GM12878 (cell line): ENCODE measurements around the gene NCF2. TPM values are rescaled to one million over a fixed set of nuclear protein-coding genes. Genes with fewer than 3 reads are reported as not detected.

Source experiments
- BCL11A ChIP-seq: IDR thresholded peaks from 2 replicates; pipeline ENCODE4 v1.6.1; 2011; ENCODE audit warnings: low read depth, low read length
- CHD2 ChIP-seq: IDR thresholded peaks from 2 replicates; pipeline ENCODE4 v1.6.1; 2011; ENCODE audit warnings: low read depth, low read length, improper control_type of control experiment, borderline replicate concordance
- E2F4 ChIP-seq: IDR thresholded peaks from 2 replicates; pipeline ENCODE4 v1.6.1; 2012; ENCODE audit warnings: low read depth, low read length, improper control_type of control experiment
- EED ChIP-seq: sonication (generic); IDR thresholded peaks from 2 replicates; pipeline ENCODE4 v1.6.1; 2016; ENCODE audit warnings: antibody characterized with exemption, low read depth
- NRF1 ChIP-seq: conservative IDR thresholded peaks from 2 replicates; pipeline ENCODE4 v1.6.1; 2011; ENCODE audit warnings: mild to moderate bottlenecking, low read depth, low read length, improper control_type of control experiment
- PAX5 ChIP-seq: IDR thresholded peaks from 2 replicates; pipeline ENCODE4 v1.6.1; 2011; ENCODE audit warnings: low read depth, low read length, borderline replicate concordance
- POLR2AphosphoS5 ChIP-seq: IDR thresholded peaks from 2 replicates; pipeline ENCODE4 v1.6.1; 2011; ENCODE audit warnings: mild to moderate bottlenecking, low read length, inconsistent platforms
- RAD21 ChIP-seq: IDR thresholded peaks from 2 replicates; pipeline ENCODE4 v1.6.1; 2011; ENCODE audit warnings: mild to moderate bottlenecking, low read depth, low read length, moderate library complexity; ENCODE audit not compliant: insufficient read depth
- SMC3 ChIP-seq: IDR thresholded peaks from 2 replicates; pipeline ENCODE4 v1.6.1; 2011; ENCODE audit warnings: low read length, improper control_type of control experiment, borderline replicate concordance
- SPI1 ChIP-seq: IDR thresholded peaks from 2 replicates; pipeline ENCODE4 v1.6.1; 2011; ENCODE audit warnings: low read depth, mild to moderate bottlenecking, low read length, moderate library complexity, borderline replicate concordance; ENCODE audit not compliant: insufficient read depth
- SRF ChIP-seq, 2 experiments: IDR thresholded peaks; 2 replicates each; pipeline ENCODE4 v1.6.1; 2011; ENCODE audit warnings: low read depth in 2 of 2, low read length in 2 of 2, mild to moderate bottlenecking in 1 of 2, moderate library complexity in 1 of 2
- ZNF207 ChIP-seq: fragments of 450-650 bp; IDR thresholded peaks from 2 replicates; pipeline ENCODE4 v1.6.1; 2014; ENCODE audit warnings: antibody characterized with exemption, mild to moderate bottlenecking, borderline replicate concordance
- polyA plus RNA-seq, 11 experiments: library from polyadenylated mRNA; depleted of rRNA in 4 of 11; unstranded in 6 of 11; stranded (reverse) in 5 of 11; fragments of >200 nt; fragmentation: Nextera tagmentation in 4 of 11; fragmentation: Illumina TruSeq in 1 of 11; extraction: Ambion mirVana in 4 of 11; extraction: Trizol in 1 of 11; gene quantifications; 1 replicate in 1 of 11; 2 replicates in 10 of 11; pipeline versions ENCODE4 v1.2.1 to v1.2.3, GENCODE V29; 2011 to 2016; ENCODE audit warnings: inconsistent platforms in 2 of 11, missing spikeins in 2 of 11, low read depth in 1 of 11
- total RNA-seq, 4 experiments: library from RNA; depleted of rRNA in 3 of 4; stranded (reverse); fragments of >200 nt in 3 of 4; fragmentation: Illumina TruSeq in 1 of 4; extraction: Trizol in 1 of 4; gene quantifications; 2 replicates each; pipeline versions ENCODE4 v1.2.1 to v1.2.3, GENCODE V29; 2013 to 2021
- TF ChIP-seq, protein P1 (sequence below): IDR thresholded peaks from 2 replicates; pipeline ENCODE4 v1.6.1; 2012; ENCODE audit warnings: improper control_type of control experiment, low read depth, low read length; ENCODE audit not compliant: insufficient replicate concordance
- TF ChIP-seq, protein P2 (sequence below): fragments of 450-650 bp; IDR thresholded peaks from 2 replicates; pipeline ENCODE4 v1.6.1; 2016; ENCODE audit warnings: mild to moderate bottlenecking

Gene NCF2
- total and polyA plus RNA-seq, 10 of the 15 experiments (the other 5 are each of a cell fraction or from before 2014, with no cell fraction given) = 31.4 to 256 (median 77.1) TPM

DNA sequence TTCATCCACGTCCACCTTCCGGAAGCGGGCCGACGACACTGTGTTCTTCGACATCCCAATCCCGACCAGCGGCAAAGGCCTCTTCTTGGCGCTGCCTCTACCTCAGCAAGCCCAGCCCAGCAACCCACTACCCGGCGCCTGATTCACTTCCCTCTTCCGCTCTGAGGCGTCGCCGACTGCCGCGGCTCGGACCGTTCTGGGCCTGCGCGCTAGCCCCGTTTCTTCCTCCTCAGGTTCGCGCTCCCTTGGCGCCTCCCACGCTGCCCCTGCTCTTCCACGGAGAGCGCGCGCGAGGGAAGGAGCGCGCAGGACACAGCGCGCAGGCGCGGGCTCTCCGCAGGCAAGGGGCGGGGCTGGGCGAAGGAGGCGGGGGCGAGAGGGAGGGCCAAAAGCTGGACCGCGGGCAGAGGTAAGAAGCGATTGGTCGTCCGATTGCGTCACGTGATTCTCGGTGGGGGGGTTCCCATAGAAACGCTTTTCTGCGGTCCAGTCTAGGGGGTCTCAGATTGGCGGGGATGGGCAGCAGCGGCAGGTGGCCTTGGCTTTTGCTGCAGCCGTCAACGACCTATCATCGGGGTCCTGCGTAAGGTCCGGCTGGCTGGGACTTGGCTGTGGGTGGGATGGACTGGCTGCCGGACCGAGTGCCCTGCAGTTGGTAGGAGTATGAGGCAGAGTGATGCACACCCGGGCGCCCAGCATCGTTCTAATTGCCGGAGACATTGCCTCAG, 45.5 kb upstream of the NCF2 start, which contains the start of gene ARPC5 (continued):
- TF ChIP-seq, protein P1, sequence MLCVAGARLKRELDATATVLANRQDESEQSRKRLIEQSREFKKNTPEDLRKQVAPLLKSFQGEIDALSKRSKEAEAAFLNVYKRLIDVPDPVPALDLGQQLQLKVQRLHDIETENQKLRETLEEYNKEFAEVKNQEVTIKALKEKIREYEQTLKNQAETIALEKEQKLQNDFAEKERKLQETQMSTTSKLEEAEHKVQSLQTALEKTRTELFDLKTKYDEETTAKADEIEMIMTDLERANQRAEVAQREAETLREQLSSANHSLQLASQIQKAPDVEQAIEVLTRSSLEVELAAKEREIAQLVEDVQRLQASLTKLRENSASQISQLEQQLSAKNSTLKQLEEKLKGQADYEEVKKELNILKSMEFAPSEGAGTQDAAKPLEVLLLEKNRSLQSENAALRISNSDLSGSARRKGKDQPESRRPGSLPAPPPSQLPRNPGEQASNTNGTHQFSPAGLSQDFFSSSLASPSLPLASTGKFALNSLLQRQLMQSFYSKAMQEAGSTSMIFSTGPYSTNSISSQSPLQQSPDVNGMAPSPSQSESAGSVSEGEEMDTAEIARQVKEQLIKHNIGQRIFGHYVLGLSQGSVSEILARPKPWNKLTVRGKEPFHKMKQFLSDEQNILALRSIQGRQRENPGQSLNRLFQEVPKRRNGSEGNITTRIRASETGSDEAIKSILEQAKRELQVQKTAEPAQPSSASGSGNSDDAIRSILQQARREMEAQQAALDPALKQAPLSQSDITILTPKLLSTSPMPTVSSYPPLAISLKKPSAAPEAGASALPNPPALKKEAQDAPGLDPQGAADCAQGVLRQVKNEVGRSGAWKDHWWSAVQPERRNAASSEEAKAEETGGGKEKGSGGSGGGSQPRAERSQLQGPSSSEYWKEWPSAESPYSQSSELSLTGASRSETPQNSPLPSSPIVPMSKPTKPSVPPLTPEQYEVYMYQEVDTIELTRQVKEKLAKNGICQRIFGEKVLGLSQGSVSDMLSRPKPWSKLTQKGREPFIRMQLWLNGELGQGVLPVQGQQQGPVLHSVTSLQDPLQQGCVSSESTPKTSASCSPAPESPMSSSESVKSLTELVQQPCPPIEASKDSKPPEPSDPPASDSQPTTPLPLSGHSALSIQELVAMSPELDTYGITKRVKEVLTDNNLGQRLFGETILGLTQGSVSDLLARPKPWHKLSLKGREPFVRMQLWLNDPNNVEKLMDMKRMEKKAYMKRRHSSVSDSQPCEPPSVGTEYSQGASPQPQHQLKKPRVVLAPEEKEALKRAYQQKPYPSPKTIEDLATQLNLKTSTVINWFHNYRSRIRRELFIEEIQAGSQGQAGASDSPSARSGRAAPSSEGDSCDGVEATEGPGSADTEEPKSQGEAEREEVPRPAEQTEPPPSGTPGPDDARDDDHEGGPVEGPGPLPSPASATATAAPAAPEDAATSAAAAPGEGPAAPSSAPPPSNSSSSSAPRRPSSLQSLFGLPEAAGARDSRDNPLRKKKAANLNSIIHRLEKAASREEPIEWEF = no peak
- TF ChIP-seq ZNF207 (no peak), BCL11A (no peak), CHD2 (0 out of 2 replicates have a peak, but pooled peaks have one; percentile 12), E2F4 (peak; percentile 62), SMC3 (no peak), PAX5 (no peak; the same call in 1 of the 2 replicates), RAD21 (no peak), NRF1 (peak; percentile 77), SRF (IDR thresholded peaks at IDR 0.05; ENCODE audit: low read depth in 2 of 2, low read length in 2 of 2) (0 out of 4 replicates have a peak, but pooled peaks of 1 of the 2 experiments have one; percentile 8), POLR2AphosphoS5 (peak; percentile 97), EED (peak; percentile 56; the same call in 1 of the 2 replicates), SPI1 (peak; percentile 88; the same call in 1 of the 2 replicates)
- TF ChIP-seq, protein P2, sequence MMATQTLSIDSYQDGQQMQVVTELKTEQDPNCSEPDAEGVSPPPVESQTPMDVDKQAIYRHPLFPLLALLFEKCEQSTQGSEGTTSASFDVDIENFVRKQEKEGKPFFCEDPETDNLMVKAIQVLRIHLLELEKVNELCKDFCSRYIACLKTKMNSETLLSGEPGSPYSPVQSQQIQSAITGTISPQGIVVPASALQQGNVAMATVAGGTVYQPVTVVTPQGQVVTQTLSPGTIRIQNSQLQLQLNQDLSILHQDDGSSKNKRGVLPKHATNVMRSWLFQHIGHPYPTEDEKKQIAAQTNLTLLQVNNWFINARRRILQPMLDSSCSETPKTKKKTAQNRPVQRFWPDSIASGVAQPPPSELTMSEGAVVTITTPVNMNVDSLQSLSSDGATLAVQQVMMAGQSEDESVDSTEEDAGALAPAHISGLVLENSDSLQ = peak; percentile 49
